Effector memory CD4-positive, alpha-beta T cell (primary cell): ENCODE data around the gene CHRNB2.

Experiments
- DNase-seq, 3 donors: peaks; one replicate each; pipeline ENCODE4 v3.0.0-alpha.2; 2020
- H3K27ac ChIP-seq: 2 replicates; pipeline ENCODE4 v1.7.0; 2013; ENCODE audit warnings: mild to moderate bottlenecking, low read length, moderate library complexity; ENCODE audit not compliant: insufficient read depth, poor library complexity, severe bottlenecking
- H3K27me3 ChIP-seq: replicated peaks from 2 replicates; pipeline ENCODE4 v1.7.0; 2013; ENCODE audit warnings: mild to moderate bottlenecking, low read length; ENCODE audit not compliant: insufficient read depth, control insufficient read depth, poor library complexity, severe bottlenecking
- H3K36me3 ChIP-seq: 2 replicates; pipeline ENCODE4 v1.7.0; 2013; ENCODE audit warnings: mild to moderate bottlenecking, low read length, moderate library complexity; ENCODE audit not compliant: control insufficient read depth, insufficient read depth
- H3K4me1 ChIP-seq: 2 replicates; pipeline ENCODE4 v1.7.0; 2013; ENCODE audit warnings: low read length, mild to moderate bottlenecking; ENCODE audit not compliant: control insufficient read depth, insufficient read depth, poor library complexity, severe bottlenecking
- H3K4me3 ChIP-seq: 2 replicates; pipeline ENCODE4 v1.7.0; 2013; ENCODE audit warnings: low read length, low read depth, mild to moderate bottlenecking; ENCODE audit not compliant: insufficient read depth, poor library complexity, severe bottlenecking
- H3K9me3 ChIP-seq: 2 replicates; pipeline ENCODE4 v1.7.0; 2013; ENCODE audit warnings: mild to moderate bottlenecking, low read length, moderate library complexity; ENCODE audit not compliant: control insufficient read depth

The CHRNB2 gene

GRCh38 chr1:154578058-154578418, 10.5 kb downstream of the CHRNB2 start:
- H3K4me1 ChIP-seq = no peaks in the 10 kb centered on the region
- H3K4me3 ChIP-seq = no peak overlapping the region
- DNase-seq = no peak
- no peaks in the 10 kb centered on the region for H3K27me3 ChIP-seq
- no peak overlapping the region for H3K27ac ChIP-seq
- H3K36me3 ChIP-seq = peaks cover 33% of the 10 kb centered on the region
- H3K9me3 ChIP-seq = no peaks in the 10 kb centered on the region

GRCh38 chr1:154579374-154579773, 11.8 kb downstream of the CHRNB2 start:
- H3K36me3 ChIP-seq = peaks cover 46% of the 10 kb centered on the region

GRCh38 chr1:154581766-154582165, 14.2 kb downstream of the CHRNB2 start:
- no peaks in the 10 kb centered on the region for H3K27me3 ChIP-seq

More at GRCh38 chr1:154579374-154579773, 11.8 kb downstream of the CHRNB2 start:
- Histone ChIP-seq H3K27ac (no peak overlapping the region), H3K9me3 (no peaks in the 10 kb centered on the region), H3K27me3 (no peaks in the 10 kb centered on the region), H3K4me3 (no peak overlapping the region), H3K4me1 (no peaks in the 10 kb centered on the region)
- DNase-seq = no peak

GRCh38 chr1:154582885-154583284, 15.3 kb downstream of the CHRNB2 start:
- Histone ChIP-seq H3K36me3 (peaks cover 81% of the 10 kb centered on the region), H3K4me1 (no peaks in the 10 kb centered on the region)
- DNase-seq = no peak

More at GRCh38 chr1:154581766-154582165, 14.2 kb downstream of the CHRNB2 start:
- H3K4me3 ChIP-seq = no peak overlapping the region
- DNase-seq = no peak
- peaks cover 70% of the 10 kb centered on the region for H3K36me3 ChIP-seq
- no peaks in the 10 kb centered on the region for H3K9me3 ChIP-seq
- no peak overlapping the region for H3K27ac ChIP-seq
- H3K4me1 ChIP-seq = no peaks in the 10 kb centered on the region

GRCh38 chr1:154583773-154584172, 16.2 kb downstream of the CHRNB2 start:
- Histone ChIP-seq H3K27ac (no peak overlapping the region), H3K4me3 (no peak overlapping the region), H3K36me3 (peaks cover 90% of the 10 kb centered on the region), H3K4me1 (no peaks in the 10 kb centered on the region), H3K27me3 (no peaks in the 10 kb centered on the region), H3K9me3 (no peaks in the 10 kb centered on the region)
- DNase-seq = no peak

More at GRCh38 chr1:154582885-154583284, 15.3 kb downstream of the CHRNB2 start:
- Histone ChIP-seq H3K4me3 (no peak overlapping the region), H3K27ac (no peak overlapping the region), H3K27me3 (no peaks in the 10 kb centered on the region), H3K9me3 (no peaks in the 10 kb centered on the region)

GRCh38 chr1:154584267-154584994, 16.9 kb downstream of the CHRNB2 start:
- DNase-seq = no peak
- no peaks in the 10 kb centered on the region for H3K27me3 ChIP-seq
- H3K36me3 ChIP-seq = peaks cover 94% of the 10 kb centered on the region
- H3K4me3 ChIP-seq = no peak overlapping the region
- H3K4me1 ChIP-seq = no peaks in the 10 kb centered on the region
- no peaks in the 10 kb centered on the region for H3K9me3 ChIP-seq
- no peak overlapping the region for H3K27ac ChIP-seq

- Histone ChIP-seq H3K4me1 (no peaks in the 10 kb centered on the region), H3K27ac (no peak overlapping the region), H3K9me3 (no peaks in the 10 kb centered on the region), H3K27me3 (no peaks in the 10 kb centered on the region), H3K4me3 (no peak overlapping the region), H3K36me3 (peaks cover 98% of the 10 kb centered on the region)
- no peak for DNase-seq
Measured at GRCh38 chr1:154586231-154586630, 18.7 kb downstream of the CHRNB2 start.

GRCh38 chr1:154586641-154587040, 19.1 kb downstream of the CHRNB2 start:
- no peaks in the 10 kb centered on the region for H3K4me1 ChIP-seq
- H3K9me3 ChIP-seq = no peaks in the 10 kb centered on the region
- H3K27ac ChIP-seq = no peak overlapping the region
- no peak overlapping the region for H3K4me3 ChIP-seq
- H3K27me3 ChIP-seq = no peaks in the 10 kb centered on the region
- DNase-seq = no peak
- H3K36me3 ChIP-seq = peaks cover 100% of the 10 kb centered on the region

GRCh38 chr1:154589780-154590179, 22.2 kb downstream of the CHRNB2 start:
- DNase-seq = no peak
- peaks cover 98% of the 10 kb centered on the region for H3K36me3 ChIP-seq
- no peak overlapping the region for H3K27ac ChIP-seq

GRCh38 chr1:154590756-154591155, 23.2 kb downstream of the CHRNB2 start:
- Histone ChIP-seq H3K27ac (no peak overlapping the region), H3K4me3 (no peak overlapping the region), H3K36me3 (peaks cover 95% of the 10 kb centered on the region), H3K27me3 (no peaks in the 10 kb centered on the region), H3K9me3 (no peaks in the 10 kb centered on the region), H3K4me1 (no peaks in the 10 kb centered on the region)
- DNase-seq = no peak

More at GRCh38 chr1:154589780-154590179, 22.2 kb downstream of the CHRNB2 start:
- H3K4me3 ChIP-seq = no peak overlapping the region
- H3K9me3 ChIP-seq = no peaks in the 10 kb centered on the region
- H3K4me1 ChIP-seq = no peaks in the 10 kb centered on the region
- H3K27me3 ChIP-seq = no peaks in the 10 kb centered on the region
